Activated CD8-positive, alpha-beta memory T cell treated with anti-CD3 and anti-CD28 coated beads, Interleukin-2, amount 50 U/mL, for 1 hour (primary cell): ENCODE measurements around the gene AFF3.
"Not testable (repeated sequence)": the region's sequence is repeated elsewhere in the genome, so short reads cannot be mapped to it uniquely, and the experiment has no call there.

Experiments used
- DNase-seq: peaks from one replicate; pipeline ENCODE4 v3.0.0-alpha.2; 2020; ENCODE audit errors: extremely low read depth

The AFF3 gene

GRCh38 chr2:99754210-99754609 lies 388.2 kb downstream of the AFF3 start:
- no peak for DNase-seq

- no peak for DNase-seq
Measured at GRCh38 chr2:99753505-99753904, 388.9 kb downstream of the AFF3 start.

DNA sequence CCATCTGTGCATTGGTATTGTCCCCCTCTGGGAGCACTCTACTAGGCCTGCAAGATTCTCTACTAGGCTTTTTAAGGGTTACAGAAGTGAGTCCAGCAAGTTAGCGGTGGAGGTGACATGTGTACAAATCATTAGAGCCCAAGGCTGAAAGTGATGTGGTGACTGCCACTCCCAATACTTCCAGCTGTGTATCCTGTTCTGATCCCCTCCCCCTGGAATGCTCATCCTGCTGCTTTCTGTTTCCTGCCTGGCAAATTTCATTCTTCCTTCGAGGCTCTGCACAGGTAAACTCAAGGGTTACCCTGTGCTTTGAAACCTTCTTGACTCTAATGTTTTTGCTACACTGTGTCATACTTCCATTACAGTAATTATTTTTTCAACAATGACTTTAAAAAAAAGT lies 394.0 kb downstream of the AFF3 start:
- no peak for DNase-seq

GRCh38 chr2:99747842-99748241 lies 394.5 kb downstream of the AFF3 start:
- DNase-seq: no peak

GRCh38 chr2:99743146-99743545 lies 399.2 kb downstream of the AFF3 start:
- no peak for DNase-seq

DNA sequence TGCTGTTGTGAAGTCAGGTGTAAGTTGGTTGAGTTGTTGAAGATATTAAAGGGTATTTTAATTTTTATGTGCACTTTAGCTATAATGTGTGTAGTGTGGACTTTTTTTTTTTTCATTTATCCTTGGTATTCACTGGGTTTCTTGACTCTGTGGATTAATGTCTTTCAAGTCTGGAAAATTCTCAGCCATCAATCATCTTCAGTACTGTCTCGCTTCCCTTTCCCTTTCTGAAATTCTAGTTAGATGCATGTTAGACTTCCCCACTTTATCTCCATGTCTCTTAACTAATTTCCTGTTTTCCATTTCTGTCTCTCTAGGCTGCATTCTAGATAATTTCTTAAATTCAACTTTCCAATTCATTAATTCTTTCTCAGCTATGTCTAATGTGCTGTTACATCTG lies 404.9 kb downstream of the AFF3 start:
- DNase-seq: no peak

- no peak for DNase-seq
Measured at GRCh38 chr2:99735753-99736152, 406.6 kb downstream of the AFF3 start.

GRCh38 chr2:99735314-99735713 lies 407.1 kb downstream of the AFF3 start:
- not testable (repeated sequence) for DNase-seq

DNA sequence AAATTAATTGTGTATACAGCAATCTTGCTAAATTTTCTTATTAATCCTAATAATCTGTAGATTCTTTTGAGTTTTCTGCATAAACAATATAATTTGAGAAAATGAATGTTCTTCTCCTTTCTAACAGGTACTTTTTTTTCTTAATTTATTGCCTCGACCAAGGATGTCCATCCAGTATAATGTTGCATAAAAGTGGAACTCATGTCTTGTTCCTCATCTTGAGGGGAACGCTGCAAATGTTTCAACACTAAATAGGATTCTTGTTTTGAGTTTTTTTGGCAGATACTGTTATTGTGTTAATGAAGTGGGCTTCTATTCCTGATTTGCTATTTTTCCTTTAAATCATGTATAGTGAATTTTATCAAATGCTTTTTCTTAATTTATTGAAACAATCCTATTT lies 408.2 kb downstream of the AFF3 start:
- DNase-seq: no peak

GRCh38 chr2:99729104-99730025 lies 413.0 kb downstream of the AFF3 start:
- DNase-seq: no peak

DNA sequence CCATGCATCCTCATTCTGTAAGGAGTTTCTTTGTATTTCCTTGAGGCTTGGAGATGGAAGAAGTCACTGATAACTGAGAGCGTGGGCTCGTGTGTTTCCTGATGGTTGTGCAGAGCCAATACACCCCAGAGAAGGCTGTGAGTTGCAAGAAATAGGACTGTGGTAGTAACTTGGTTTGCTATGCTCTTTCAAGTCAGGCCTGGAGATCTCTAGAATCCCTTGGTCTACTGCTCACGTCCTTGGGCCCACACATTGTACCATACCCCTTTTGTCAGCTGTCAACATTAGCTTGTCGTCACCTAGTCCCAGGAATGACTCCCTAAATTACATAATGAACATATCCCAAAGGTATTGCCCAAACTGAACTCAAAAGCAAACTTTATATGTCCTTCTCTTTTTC lies 414.2 kb downstream of the AFF3 start:
- no peak for DNase-seq

DNA sequence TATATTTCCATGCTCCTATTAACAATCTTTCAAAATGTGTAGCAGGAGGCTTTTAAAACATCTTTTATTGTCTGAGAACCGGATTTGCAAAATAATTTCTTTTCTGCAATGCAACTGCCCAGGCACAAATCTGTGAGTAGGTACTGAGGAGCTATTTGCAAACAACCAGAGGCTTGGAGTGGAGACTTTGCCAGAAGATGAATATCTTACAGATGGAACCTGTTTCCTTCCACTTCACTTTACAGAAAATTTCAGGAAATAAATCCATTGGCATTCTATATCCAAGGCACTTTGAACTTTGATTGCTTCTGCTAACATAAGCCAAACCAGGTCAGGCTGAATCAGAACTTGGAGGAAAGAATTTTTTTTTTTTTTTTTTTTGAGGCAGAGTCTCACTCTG lies 415.2 kb downstream of the AFF3 start:
- no peak for DNase-seq

GRCh38 chr2:99726691-99727090 lies 415.7 kb downstream of the AFF3 start:
- DNase-seq: no peak

- no peak for DNase-seq
Measured at GRCh38 chr2:99725820-99726219, 416.6 kb downstream of the AFF3 start.

DNA sequence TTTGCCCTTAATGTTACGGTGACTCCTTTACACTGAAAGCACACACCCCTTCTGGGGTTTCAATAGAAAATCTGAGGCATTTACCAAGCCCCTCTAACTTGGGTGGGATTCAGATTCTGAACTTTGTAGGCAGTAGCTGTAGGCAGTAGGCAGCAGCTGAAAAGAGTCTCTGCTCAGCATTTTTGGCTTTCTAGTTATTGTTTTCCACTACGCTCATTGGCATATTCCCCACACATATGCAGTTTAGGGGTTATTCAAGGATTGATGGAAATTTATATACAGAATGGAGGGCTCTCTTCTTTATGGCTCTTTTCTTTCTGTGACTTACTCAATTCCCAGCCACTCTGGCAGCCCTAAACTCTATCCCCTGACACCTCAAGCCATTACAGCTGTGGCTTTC lies 419.9 kb downstream of the AFF3 start:
- no peak for DNase-seq

DNA sequence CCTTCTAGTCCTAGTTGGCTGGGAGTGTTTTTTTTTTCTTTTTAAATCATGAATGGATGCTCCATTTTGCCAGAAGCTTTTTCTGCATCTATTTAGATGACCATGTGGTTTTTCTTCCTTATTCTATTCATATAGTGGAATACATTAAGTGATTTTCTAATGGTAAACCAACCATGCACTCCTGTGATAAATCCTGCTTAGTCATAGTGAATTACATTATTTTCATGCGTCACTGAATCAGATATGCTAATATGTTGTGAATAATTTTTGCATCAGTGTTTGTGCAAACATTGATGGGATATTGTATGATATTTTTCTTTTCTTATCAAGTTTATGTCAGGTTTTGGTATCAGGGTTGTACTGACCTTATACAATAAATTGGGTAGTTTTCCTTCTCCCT lies 423.3 kb downstream of the AFF3 start:
- no peak for DNase-seq

DNA sequence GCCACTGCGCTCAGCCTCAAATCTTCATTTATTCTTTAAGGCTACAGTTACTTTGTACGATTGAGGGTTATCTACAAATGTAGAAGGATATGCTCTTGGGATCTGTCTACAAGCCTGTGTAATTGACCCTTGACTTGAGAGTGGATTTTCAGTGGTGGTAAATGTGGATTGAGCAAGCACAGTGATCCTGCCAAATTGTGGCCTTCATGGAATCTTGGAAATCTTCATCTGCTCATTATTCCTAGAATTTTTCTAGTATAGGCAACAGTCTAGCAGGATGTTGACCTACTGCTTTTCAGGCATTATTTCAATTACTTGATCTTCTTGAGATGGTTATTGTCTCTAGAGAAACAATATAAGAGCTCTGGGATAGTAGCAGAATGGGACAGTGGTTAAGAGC lies 426.4 kb downstream of the AFF3 start:
- DNase-seq: no peak

- DNase-seq: no peak
Measured at GRCh38 chr2:99714349-99714748, 428.0 kb downstream of the AFF3 start.

DNA sequence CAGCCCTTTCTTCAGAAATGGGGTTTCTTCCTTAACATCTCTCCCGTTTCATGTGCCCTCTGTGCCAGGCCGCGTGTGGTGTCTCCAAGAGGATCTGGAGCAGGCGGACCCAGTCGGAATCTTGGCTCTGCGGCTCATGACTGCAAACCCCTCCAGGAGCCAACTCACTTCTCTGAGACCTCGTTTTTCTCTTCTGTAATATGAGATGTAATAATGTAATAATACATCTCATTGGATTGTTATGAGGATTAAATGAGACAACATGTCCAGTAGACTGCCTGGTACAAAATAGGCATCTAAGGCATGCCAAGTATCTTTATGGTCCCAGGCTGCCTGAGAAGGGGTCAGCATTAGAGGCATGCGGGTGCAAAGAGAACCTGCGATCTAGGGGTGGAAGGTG lies 431.2 kb downstream of the AFF3 start:
- no peak for DNase-seq

DNA sequence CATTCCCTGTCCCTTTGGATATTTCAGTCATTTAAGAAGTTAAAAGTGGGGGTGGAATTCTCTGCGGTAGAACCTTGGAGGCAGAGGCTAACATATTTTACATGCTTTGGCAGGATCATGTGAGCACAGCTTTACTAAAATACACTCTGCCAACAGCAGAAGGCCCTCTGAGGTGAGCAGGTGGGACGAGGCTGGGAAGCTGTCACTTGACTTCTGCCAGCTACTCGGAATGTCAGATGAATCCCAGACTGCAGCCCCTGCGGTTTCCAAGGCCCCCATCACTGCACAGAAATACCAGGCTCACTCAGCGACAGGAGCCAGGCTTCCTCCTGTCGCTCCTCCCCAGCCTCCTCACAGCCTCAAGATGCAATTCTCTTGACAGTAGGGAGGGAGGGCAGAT lies 431.7 kb downstream of the AFF3 start:
- no peak for DNase-seq

DNA sequence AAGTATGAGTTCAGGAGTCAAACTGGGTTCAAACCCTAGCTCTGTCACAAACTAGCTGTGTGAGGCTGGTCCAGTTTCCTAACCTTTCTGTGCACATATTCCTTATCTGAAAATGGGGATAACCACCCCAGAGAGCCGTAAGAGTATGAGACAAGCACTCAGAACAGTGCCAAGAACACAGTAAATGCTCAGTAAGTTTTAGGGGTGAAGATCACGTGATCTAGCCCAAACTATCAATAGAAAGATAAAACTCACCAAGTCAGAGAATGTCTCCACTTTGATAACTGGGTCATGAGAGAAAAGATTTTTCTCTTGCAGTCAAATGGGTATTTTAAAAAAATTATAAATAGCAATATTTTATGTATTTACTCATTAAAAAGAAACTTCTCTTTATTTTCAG lies 433.2 kb downstream of the AFF3 start:
- DNase-seq: no peak

- no peak for DNase-seq
Measured at GRCh38 chr2:99708231-99708630, 434.2 kb downstream of the AFF3 start.

GRCh38 chr2:99707592-99707991 lies 434.8 kb downstream of the AFF3 start:
- DNase-seq: no peak

- no peak for DNase-seq
Measured at GRCh38 chr2:99706735-99707134, 435.7 kb downstream of the AFF3 start.
